K562 (cell line): ENCODE results near the gene GAB2. TPM values are rescaled to one million over a fixed set of nuclear protein-coding genes. Genes with fewer than 3 reads are reported as not detected.

Source experiments
- ATAC-seq: fragments of 200-7000 bp; cut with Tn5 transposase; 3 replicates; pipeline ENCODE4 v1.9.1; 2020; ENCODE audit warnings: moderate library complexity
- BruUV-seq: library from RNA; stranded (reverse); fragments of 400-500 nt; replicated peaks from 2 replicates; lab custom pipeline; 2021; lab: Mats Ljungman, UMichigan
- CTCF ChIA-PET: fragments of 300-600 bp; formaldehyde crosslinking; extraction: SDS; loops from one replicate; lab custom pipeline; 2021; ENCODE audit warnings: low intra/inter-chr PET ratio; lab: Yijun Ruan, JAX
- POLR2A ChIA-PET: fragments of 300-600, 350-650 bp; sonication (Branson Sonifier 250); formaldehyde crosslinking; extraction: SDS; loops from one replicate; lab custom pipeline; 2021; ENCODE audit warnings: antibody characterized with exemption, inconsistent platforms; lab: Yijun Ruan, JAX
- DNase-seq, 4 experiments: peaks; one replicate each; pipeline versions ENCODE4 v3.0.0 to v3.0.0-alpha.2; 2011 to 2018; ENCODE audit warnings: low spot score in 3 of 4, mixed read lengths in 3 of 4; ENCODE audit errors: extremely low read depth in 1 of 4
- FAIRE-seq: peaks from 2 replicates; lab custom pipeline; 2011; peaks lifted over from hg19 to GRCh38; lab: Jason Lieb, UNC
- H2AFZ ChIP-seq: 2 replicates; pipeline ENCODE4 v1.6.0; 2011; ENCODE audit warnings: low read depth, low read length, control low read depth, inconsistent platforms
- H3K27ac ChIP-seq: fragments of 200-600 bp; 3 replicates; pipeline ENCODE4 v1.8.0; 2011; ENCODE audit warnings: low read depth, mild to moderate bottlenecking, control low read depth, inconsistent platforms, low read length, moderate library complexity, mixed read lengths; ENCODE audit errors: extremely low read depth
- H3K27me3 ChIP-seq, 2 experiments: fragments of 300-600 bp in 1 of 2; 2 replicates in 1 of 2; 3 replicates in 1 of 2; pipeline versions ENCODE4 v1.6.0 to v1.8.0; 2011; ENCODE audit warnings: inconsistent platforms in 2 of 2, low read length in 2 of 2, mild to moderate bottlenecking in 1 of 2, mixed read lengths in 1 of 2, moderate library complexity in 1 of 2; ENCODE audit not compliant: control insufficient read depth in 2 of 2, insufficient read depth in 2 of 2
- H3K36me3 ChIP-seq: fragments of 300-600 bp; 3 replicates; pipeline ENCODE4 v1.8.0; 2011; ENCODE audit warnings: mild to moderate bottlenecking, low read length, inconsistent platforms; ENCODE audit not compliant: control insufficient read depth, insufficient read depth
- H3K4me1 ChIP-seq, 2 experiments: fragments of 200-600 bp in 1 of 2; replicated peaks in 1 of 2; 2 replicates in 1 of 2; 3 replicates in 1 of 2; pipeline versions ENCODE4 v1.5.1 to v1.8.0; 2011; ENCODE audit warnings: inconsistent platforms in 2 of 2, low read length in 2 of 2, mild to moderate bottlenecking in 1 of 2, mixed read lengths in 1 of 2, moderate library complexity in 1 of 2; ENCODE audit not compliant: control insufficient read depth in 2 of 2, insufficient read depth in 2 of 2
- H3K4me2 ChIP-seq: 2 replicates; pipeline ENCODE4 v1.6.1; 2011; ENCODE audit warnings: low read length, control low read depth, inconsistent platforms, mixed read lengths; ENCODE audit not compliant: insufficient read depth
- H3K4me3 ChIP-seq: fragments of 200-600 bp; sonication (generic), shearing (Covaris generic); 2 replicates; pipeline ENCODE4 v1.5.1; 2016; ENCODE audit warnings: control low read depth, inconsistent platforms
- H3K79me2 ChIP-seq: fragments of 200-600 bp; 3 replicates; pipeline ENCODE4 v1.8.0; 2011; ENCODE audit warnings: low read length, inconsistent platforms; ENCODE audit not compliant: control insufficient read depth, insufficient read depth
- H3K9ac ChIP-seq, 2 experiments: 2 replicates each; pipeline versions ENCODE4 v1.6.0 to v1.6.1; 2011; ENCODE audit warnings: low read depth in 2 of 2, low read length in 2 of 2, control low read depth in 1 of 2, inconsistent platforms in 1 of 2, mild to moderate bottlenecking in 1 of 2, mixed read lengths in 1 of 2; ENCODE audit not compliant: insufficient read depth in 1 of 2
- H3K9me1 ChIP-seq: one replicate; pipeline ENCODE4 v1.6.0; 2011; ENCODE audit warnings: inconsistent platforms, mild to moderate bottlenecking, low read length, moderate library complexity; ENCODE audit not compliant: control insufficient read depth, insufficient read depth
- H3K9me3 ChIP-seq: replicated peaks from 2 replicates; pipeline ENCODE4 v1.5.1; 2011; ENCODE audit warnings: low read depth, low read length, inconsistent platforms; ENCODE audit not compliant: control insufficient read depth, insufficient read depth
- H4K20me1 ChIP-seq: replicated peaks from 2 replicates; pipeline ENCODE4 v1.6.1; 2011; ENCODE audit warnings: low read length, inconsistent platforms, mixed read lengths; ENCODE audit not compliant: control insufficient read depth, insufficient read depth
- ARHGAP35 ChIP-seq: fragments of 450-650 bp; IDR thresholded peaks from 2 replicates; pipeline ENCODE4 v1.6.1; 2018; ENCODE audit not compliant: partially characterized antibody
- CBX5 ChIP-seq: IDR thresholded peaks from 2 replicates; pipeline ENCODE4 v1.6.1; 2014; ENCODE audit warnings: low read depth, borderline replicate concordance
- DPF2 ChIP-seq: fragments of 450-650 bp; IDR thresholded peaks from 2 replicates; pipeline ENCODE4 v1.6.1; 2016
- E2F5 ChIP-seq: sonication (generic); formaldehyde crosslinking; IDR thresholded peaks from 2 replicates; pipeline ENCODE4 v1.8.0; 2022; ENCODE audit warnings: mild to moderate bottlenecking, missing genetic modification reagents
- ERF ChIP-seq: fragments of 450-650 bp; formaldehyde crosslinking; IDR thresholded peaks from 2 replicates; pipeline ENCODE4 v1.4.0; 2020; ENCODE audit warnings: mild to moderate bottlenecking, mixed read lengths
- HNRNPH1 ChIP-seq: fragments of 200-400 bp; formaldehyde crosslinking; optimal IDR thresholded peaks from 2 replicates; pipeline ENCODE3; 2017; ENCODE audit warnings: low read depth, mild to moderate bottlenecking, low read length, moderate library complexity
- ILK ChIP-seq: fragments of 450-650 bp; IDR thresholded peaks from 2 replicates; pipeline ENCODE4 v1.6.1; 2016; ENCODE audit warnings: missing genetic modification characterization, low read depth, mild to moderate bottlenecking, missing compliant biosample characterization, moderate library complexity, borderline replicate concordance
- IRF9 ChIP-seq: fragments of 450-650 bp; IDR thresholded peaks from 2 replicates; pipeline ENCODE4 v1.6.1; 2016; ENCODE audit warnings: missing biosample characterization, missing genetic modification characterization
- MYC ChIP-seq, 2 experiments: fragments of 250-450 bp in 1 of 2; sonication (Bioruptor Pico) in 1 of 2; IDR thresholded peaks; 2 replicates each; pipeline versions ENCODE4 v1.5.1 to v1.6.1; 2012 to 2021; ENCODE audit warnings: low read depth in 2 of 2, borderline replicate concordance in 1 of 2, improper control_type of control experiment in 1 of 2, low read length in 1 of 2, mild to moderate bottlenecking in 1 of 2, moderate library complexity in 1 of 2
- NFIC ChIP-seq: fragments of 450-650 bp; IDR thresholded peaks from 2 replicates; pipeline ENCODE4 v1.6.1; 2017; ENCODE audit warnings: mild to moderate bottlenecking, inconsistent platforms
- NONO ChIP-seq, 2 experiments: fragments of 200-400 bp in 1 of 2; fragments of 450-650 bp in 1 of 2; formaldehyde crosslinking in 1 of 2; IDR thresholded peaks; 2 replicates each; pipeline ENCODE4 v1.6.1; 2017; ENCODE audit warnings: low read depth in 2 of 2, mild to moderate bottlenecking in 2 of 2, moderate library complexity in 2 of 2, low read length in 1 of 2
- POLR2AphosphoS5 ChIP-seq: IDR thresholded peaks from 2 replicates; pipeline ENCODE4 v1.6.1; 2011; ENCODE audit warnings: mild to moderate bottlenecking, low read depth, low read length, moderate library complexity; ENCODE audit not compliant: control insufficient read depth, insufficient read depth
- SAFB ChIP-seq: fragments of 200-400 bp; formaldehyde crosslinking; IDR thresholded peaks from 2 replicates; pipeline ENCODE4 v1.6.1; 2017; ENCODE audit warnings: low read depth, low read length, borderline replicate concordance
- TCFL5 ChIP-seq: fragments of 250-450 bp; sonication (Bioruptor Pico); conservative IDR thresholded peaks from 2 replicates; pipeline ENCODE4 v1.6.1; 2021; ENCODE audit warnings: mild to moderate bottlenecking, moderate library complexity, matching md5 sums
- ZNF143 ChIP-seq: sonication (generic); formaldehyde crosslinking; IDR thresholded peaks from 2 replicates; pipeline ENCODE4 v1.9.0; 2022; ENCODE audit warnings: mild to moderate bottlenecking, missing genetic modification reagents
- ZNF212 ChIP-seq: fragments of 450-650 bp; formaldehyde crosslinking; IDR thresholded peaks from 2 replicates; pipeline ENCODE4 v1.4.0; 2020; ENCODE audit warnings: mild to moderate bottlenecking
- ZNF561 ChIP-seq: fragments of 450-650 bp; formaldehyde crosslinking; conservative IDR thresholded peaks from 2 replicates; pipeline ENCODE4 v1.4.0; 2020; ENCODE audit warnings: mild to moderate bottlenecking, moderate library complexity
- ZSCAN29 ChIP-seq: fragments of 450-650 bp; IDR thresholded peaks from 2 replicates; pipeline ENCODE4 v1.6.1; 2017
- WGBS: fragments of 100-300 bp; shearing (Covaris generic); methylation state at CpG from one replicate; pipeline ENCODE4 v1.1.6; 2016; ENCODE audit warnings: low coverage, mixed read lengths; ENCODE audit not compliant: insufficient coverage; ENCODE audit errors: missing lambda C conversion rate; 5-methylcytosine and 5-hydroxymethylcytosine counted together
- in situ Hi-C: fragments of 300-500 bp; cut with MboI; formaldehyde crosslinking; loops from 4 replicates; pipeline ENCODE4 v1.15.0; 2018; ENCODE audit warnings: inconsistent platforms, mixed read lengths
- intact Hi-C: fragments of 100-400 bp; cut with micrococcal nuclease; formaldehyde crosslinking; loops from 2 replicates; pipeline ENCODE4 v1.14.2; 2022
- polyA plus RNA-seq, 8 experiments: library from polyadenylated mRNA; depleted of rRNA in 4 of 8; stranded (reverse) in 5 of 8; unstranded in 3 of 8; fragments of >200 nt; fragmentation: Nextera tagmentation in 2 of 8; fragmentation: Illumina TruSeq in 1 of 8; extraction: Ambion mirVana in 2 of 8; extraction: Trizol in 1 of 8; gene quantifications; 2 replicates each; pipeline versions ENCODE4 v1.2.1 to v1.2.3, GENCODE V29; 2011 to 2014; ENCODE audit warnings: inconsistent platforms in 1 of 8, missing spikeins in 1 of 8
- total RNA-seq, 7 experiments: library from RNA; depleted of rRNA in 6 of 7; stranded (reverse); fragments of >200 nt in 6 of 7; fragmentation: Illumina TruSeq in 2 of 7; extraction: Trizol in 2 of 7; gene quantifications; 2 replicates each; pipeline versions ENCODE4 v1.2.1 to v1.2.3, GENCODE V29; 2011 to 2021; ENCODE audit warnings: low replicate concordance in 1 of 7

Gene GAB2
- total and polyA plus RNA-seq, 9 of the 15 experiments (the other 6 are each of a cell fraction or from before 2014, with no cell fraction given) = 2.3 to 35.2 (median 16.1) TPM

- Histone ChIP-seq H4K20me1 (no peaks in the 10 kb centered on the region), H3K36me3 (peaks cover 43% of the 10 kb centered on the region; the same call in 2 of the 3 replicates)
- no peak for DNase-seq
Measured at GRCh38 chr11:78457448-78457847, 39.8 kb upstream of the GAB2 start.

More at GRCh38 chr11:78457448-78457847, 39.8 kb upstream of the GAB2 start:
- WGBS = 63% methylated on average over 2 of the region's 2 CpGs
- no peak for ATAC-seq
- intact Hi-C loops (no loop called here), in situ Hi-C loops (no loop called here)
- CTCF ChIA-PET = no interaction called here
- Histone ChIP-seq H3K9me3 (no peaks in the 10 kb centered on the region; the same call in 1 of the 2 replicates), H2AFZ (no peak overlapping the region), H3K9ac (no peak overlapping the region), H3K4me3 (no peak overlapping the region), H3K4me2 (no peak overlapping the region), H3K4me1 (no peaks in the 10 kb centered on the region), H3K79me2 (no peaks in the 10 kb centered on the region), H3K27me3 (no peaks in the 10 kb centered on the region), H3K27ac (no peak overlapping the region), H3K9me1 (no peaks in the 10 kb centered on the region)
- POLR2A ChIA-PET = interaction anchor here (0.6 to 1.3 kb wide), 2 partner anchors 12 to 23 kb away, joined by 3 read pairs; no protein-coding TSS in a partner anchor
- no TSS peak for BruUV-seq
- TF ChIP-seq ZNF143 (CRISPR knock-in tag) = no peak
- TF ChIP-seq SAFB = no peak
- TF ChIP-seq TCFL5 = no peak
- TF ChIP-seq HNRNPH1 = no peak
- TF ChIP-seq NONO (IDR thresholded peaks at IDR 0.05; ENCODE audit: low read depth in 2 of 2, low read length in 1 of 2) = no peak
- TF ChIP-seq ARHGAP35 = no peak
- no peak for TF ChIP-seq NFIC
- TF ChIP-seq ILK = no peak
- no peak for TF ChIP-seq ZSCAN29
- TF ChIP-seq ZNF212 (CRISPR knock-in tag) = no peak
- TF ChIP-seq CBX5 = no peak
- no peak for TF ChIP-seq ZNF561 (CRISPR knock-in tag)
- no peak for TF ChIP-seq MYC (IDR thresholded peaks at IDR 0.05; ENCODE audit: low read depth, low read length)
- no peak for TF ChIP-seq MYC (CRISPR knock-in tag; IDR thresholded peaks at IDR 0.05; ENCODE audit: borderline replicate concordance, low read depth)
- no peak for TF ChIP-seq POLR2AphosphoS5
- no peak for TF ChIP-seq IRF9 (tag)
- no peak for TF ChIP-seq E2F5 (CRISPR knock-in tag)
- no peak for TF ChIP-seq DPF2
- no peak for TF ChIP-seq ERF (CRISPR knock-in tag)
- no peak for FAIRE-seq
